Measurements from ENCODE around the gene FOXS1.

GRCh38 chr20:31864521-31865400 lies 19.4 kb upstream of the FOXS1 start:
- TF ChIP-seq, protein P1, sequence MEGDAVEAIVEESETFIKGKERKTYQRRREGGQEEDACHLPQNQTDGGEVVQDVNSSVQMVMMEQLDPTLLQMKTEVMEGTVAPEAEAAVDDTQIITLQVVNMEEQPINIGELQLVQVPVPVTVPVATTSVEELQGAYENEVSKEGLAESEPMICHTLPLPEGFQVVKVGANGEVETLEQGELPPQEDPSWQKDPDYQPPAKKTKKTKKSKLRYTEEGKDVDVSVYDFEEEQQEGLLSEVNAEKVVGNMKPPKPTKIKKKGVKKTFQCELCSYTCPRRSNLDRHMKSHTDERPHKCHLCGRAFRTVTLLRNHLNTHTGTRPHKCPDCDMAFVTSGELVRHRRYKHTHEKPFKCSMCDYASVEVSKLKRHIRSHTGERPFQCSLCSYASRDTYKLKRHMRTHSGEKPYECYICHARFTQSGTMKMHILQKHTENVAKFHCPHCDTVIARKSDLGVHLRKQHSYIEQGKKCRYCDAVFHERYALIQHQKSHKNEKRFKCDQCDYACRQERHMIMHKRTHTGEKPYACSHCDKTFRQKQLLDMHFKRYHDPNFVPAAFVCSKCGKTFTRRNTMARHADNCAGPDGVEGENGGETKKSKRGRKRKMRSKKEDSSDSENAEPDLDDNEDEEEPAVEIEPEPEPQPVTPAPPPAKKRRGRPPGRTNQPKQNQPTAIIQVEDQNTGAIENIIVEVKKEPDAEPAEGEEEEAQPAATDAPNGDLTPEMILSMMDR (IDR thresholded peaks at IDR 0.05 in 8 of 11, conservative IDR thresholded peaks at IDR 0.05 in 3 of 11): no peak
- TF ChIP-seq POLR2A (IDR thresholded peaks at IDR 0.05) (no peak), POLR2AphosphoS5 (IDR thresholded peaks at IDR 0.05) (no peak)

Data from spleen (tissue), 7 donors.